Endodermal cell (in vitro differentiated cells): ENCODE data around the gene PELI2. TPM values are rescaled to one million over a fixed set of nuclear protein-coding genes. Genes with fewer than 3 reads are reported as not detected.

Experiments used
- DNase-seq: peaks from one replicate; pipeline ENCODE4 v3.0.0-alpha.2; 2017
- H3K27ac ChIP-seq: 2 replicates; pipeline ENCODE4 v1.5.1; 2013; ENCODE audit warnings: mild to moderate bottlenecking, low read depth, low read length, moderate library complexity
- H3K27me3 ChIP-seq: 2 replicates; pipeline ENCODE4 v1.6.1; 2013; ENCODE audit warnings: mild to moderate bottlenecking, low read length, moderate library complexity; ENCODE audit not compliant: insufficient read depth, control insufficient read depth, poor library complexity, severe bottlenecking
- H3K36me3 ChIP-seq: 2 replicates; pipeline ENCODE4 v1.7.0; 2013; ENCODE audit warnings: mild to moderate bottlenecking, low read length, moderate library complexity; ENCODE audit not compliant: control insufficient read depth, insufficient read depth
- H3K4me1 ChIP-seq: one replicate; pipeline ENCODE4 v1.7.0; 2013; ENCODE audit warnings: low read length; ENCODE audit not compliant: control insufficient read depth, insufficient read depth
- H3K4me3 ChIP-seq: 2 replicates; pipeline ENCODE4 v1.5.1; 2013; ENCODE audit warnings: mild to moderate bottlenecking, low read length, moderate library complexity
- H3K9ac ChIP-seq: 2 replicates; pipeline ENCODE4 v1.6.1; 2013; ENCODE audit warnings: mild to moderate bottlenecking, low read length, moderate library complexity; ENCODE audit not compliant: poor library complexity, severe bottlenecking; ENCODE audit errors: extremely low read depth
- H3K9me3 ChIP-seq: 2 replicates; pipeline ENCODE4 v1.6.1; 2013; ENCODE audit warnings: mild to moderate bottlenecking, low read length, moderate library complexity; ENCODE audit not compliant: control insufficient read depth
- H3K27ac Mint-ChIP-seq: 2 replicates; pipeline ENCODE4 v1.8.0; 2020; ENCODE audit warnings: mixed read lengths
- H3K27me3 Mint-ChIP-seq: 2 replicates; pipeline ENCODE4 v1.8.0; 2021; ENCODE audit warnings: mild to moderate bottlenecking, mixed read lengths; ENCODE audit not compliant: insufficient read depth
- H3K36me3 Mint-ChIP-seq: 2 replicates; pipeline ENCODE4 v1.8.0; 2020; ENCODE audit warnings: low read depth, mixed read lengths
- H3K4me1 Mint-ChIP-seq: 2 replicates; pipeline ENCODE4 v1.8.0; 2020; ENCODE audit warnings: mixed read lengths
- H3K4me3 Mint-ChIP-seq: 2 replicates; pipeline ENCODE4 v1.8.0; 2020; ENCODE audit warnings: mild to moderate bottlenecking, moderate library complexity, mixed read lengths
- H3K9me3 Mint-ChIP-seq: 2 replicates; pipeline ENCODE4 v1.8.0; 2020; ENCODE audit warnings: mild to moderate bottlenecking, mixed read lengths
- WGBS, 2 experiments: methylation state at CpG; one replicate each; pipeline versions ENCODE4 v1.1.5 to v1.1.7; 2013; ENCODE audit warnings: missing lambda C conversion rate in 2 of 2, mixed read lengths in 1 of 2; ENCODE audit not compliant: insufficient coverage in 1 of 2, insufficient read length in 1 of 2; 5-methylcytosine and 5-hydroxymethylcytosine counted together
- total RNA-seq, 2 donors: library from RNA; stranded (reverse); fragmentation: NEBNext Ultra II Directional in 1 of 2; extraction: Animal tissue kit (Norgen Biotek cat#: 25700) in 1 of 2; gene quantifications; 2 replicates in 1 of 2; 3 replicates in 1 of 2; pipeline ENCODE4 v1.2.1, GENCODE V29; 2021
- TF ChIP-seq, protein P1 (sequence below): fragments of 200-600 bp; sonication (generic); conservative IDR thresholded peaks from 2 replicates; pipeline ENCODE4 v1.5.0; 2021; ENCODE audit warnings: antibody characterized with exemption, mild to moderate bottlenecking

The PELI2 gene
- total RNA-seq, 2 donors from 2014 or later = 5.9 to 8.1 TPM

DNA sequence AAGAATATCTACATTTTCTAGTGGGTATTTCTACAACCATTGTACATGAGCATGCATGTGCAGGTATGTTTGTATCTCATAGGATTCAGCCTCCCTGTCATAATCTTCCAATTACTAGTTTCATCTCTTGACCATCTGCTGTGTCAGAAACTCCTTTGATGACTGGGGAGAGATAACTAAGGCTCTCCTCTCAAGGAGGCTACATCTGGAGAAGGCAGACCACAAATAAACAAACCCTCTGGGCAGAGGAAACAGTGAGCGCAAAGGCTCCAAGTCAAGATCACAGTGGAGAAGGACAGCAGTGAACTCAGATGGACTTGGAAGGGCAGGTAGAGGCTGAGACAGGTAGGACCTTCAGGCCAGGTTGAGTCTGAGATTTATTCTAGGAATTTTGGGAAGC is 166.4 kb downstream of the PELI2 start:
- H3K27me3 ChIP-seq = no peaks in the 10 kb centered on the region
- TF ChIP-seq, protein P1, sequence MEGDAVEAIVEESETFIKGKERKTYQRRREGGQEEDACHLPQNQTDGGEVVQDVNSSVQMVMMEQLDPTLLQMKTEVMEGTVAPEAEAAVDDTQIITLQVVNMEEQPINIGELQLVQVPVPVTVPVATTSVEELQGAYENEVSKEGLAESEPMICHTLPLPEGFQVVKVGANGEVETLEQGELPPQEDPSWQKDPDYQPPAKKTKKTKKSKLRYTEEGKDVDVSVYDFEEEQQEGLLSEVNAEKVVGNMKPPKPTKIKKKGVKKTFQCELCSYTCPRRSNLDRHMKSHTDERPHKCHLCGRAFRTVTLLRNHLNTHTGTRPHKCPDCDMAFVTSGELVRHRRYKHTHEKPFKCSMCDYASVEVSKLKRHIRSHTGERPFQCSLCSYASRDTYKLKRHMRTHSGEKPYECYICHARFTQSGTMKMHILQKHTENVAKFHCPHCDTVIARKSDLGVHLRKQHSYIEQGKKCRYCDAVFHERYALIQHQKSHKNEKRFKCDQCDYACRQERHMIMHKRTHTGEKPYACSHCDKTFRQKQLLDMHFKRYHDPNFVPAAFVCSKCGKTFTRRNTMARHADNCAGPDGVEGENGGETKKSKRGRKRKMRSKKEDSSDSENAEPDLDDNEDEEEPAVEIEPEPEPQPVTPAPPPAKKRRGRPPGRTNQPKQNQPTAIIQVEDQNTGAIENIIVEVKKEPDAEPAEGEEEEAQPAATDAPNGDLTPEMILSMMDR = no peak
- H3K27me3 Mint-ChIP-seq = no peaks in the 10 kb centered on the region
- no peak overlapping the region for H3K27ac Mint-ChIP-seq
- H3K36me3 Mint-ChIP-seq = no peaks in the 10 kb centered on the region
- H3K4me1 ChIP-seq = no peaks in the 10 kb centered on the region
- H3K9ac ChIP-seq = no peak overlapping the region
- no peak overlapping the region for H3K4me3 ChIP-seq
- no peaks in the 10 kb centered on the region for H3K36me3 ChIP-seq
- WGBS, 2 experiments = 100% methylated on average over 1 of the region's 1 CpG
- no peaks in the 10 kb centered on the region for H3K9me3 ChIP-seq
- H3K9me3 Mint-ChIP-seq = no peaks in the 10 kb centered on the region
- H3K4me3 Mint-ChIP-seq = no peak overlapping the region
- DNase-seq = no peak
- no peaks in the 10 kb centered on the region for H3K4me1 Mint-ChIP-seq
- H3K27ac ChIP-seq = no peak overlapping the region

DNA sequence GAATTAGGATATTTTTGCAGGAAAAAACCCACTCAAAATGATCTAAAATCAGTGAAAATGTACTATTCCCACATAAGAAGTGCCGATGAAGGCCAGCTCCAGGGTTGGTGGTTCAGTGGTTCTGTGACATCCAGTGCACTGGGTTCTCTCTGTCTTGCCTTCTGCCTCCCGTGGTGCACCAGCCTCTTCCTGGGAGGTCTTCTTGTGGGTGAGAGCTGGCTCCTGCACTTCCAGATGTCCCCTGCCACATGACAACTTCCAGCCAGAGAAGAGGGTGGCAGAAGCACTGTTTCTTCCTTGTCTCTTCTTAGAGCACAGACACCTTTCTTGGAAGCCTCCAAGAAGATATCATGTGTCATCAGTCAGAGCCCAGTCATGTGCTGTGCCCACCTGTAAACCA is 170.9 kb downstream of the PELI2 start:
- Mint-ChIP-seq H3K9me3 (no peaks in the 10 kb centered on the region), H3K4me3 (no peak overlapping the region), H3K27me3 (no peaks in the 10 kb centered on the region), H3K4me1 (no peaks in the 10 kb centered on the region), H3K27ac (no peak overlapping the region), H3K36me3 (no peaks in the 10 kb centered on the region)
- Histone ChIP-seq H3K9me3 (no peaks in the 10 kb centered on the region), H3K9ac (no peak overlapping the region), H3K4me3 (no peak overlapping the region), H3K36me3 (no peaks in the 10 kb centered on the region), H3K4me1 (no peaks in the 10 kb centered on the region), H3K27ac (no peak overlapping the region), H3K27me3 (no peaks in the 10 kb centered on the region)
- TF ChIP-seq, protein P1 = no peak
- WGBS, 2 experiments = 91 to 100% methylated on average over 2 of the region's 2 CpGs
- no peak for DNase-seq

DNA sequence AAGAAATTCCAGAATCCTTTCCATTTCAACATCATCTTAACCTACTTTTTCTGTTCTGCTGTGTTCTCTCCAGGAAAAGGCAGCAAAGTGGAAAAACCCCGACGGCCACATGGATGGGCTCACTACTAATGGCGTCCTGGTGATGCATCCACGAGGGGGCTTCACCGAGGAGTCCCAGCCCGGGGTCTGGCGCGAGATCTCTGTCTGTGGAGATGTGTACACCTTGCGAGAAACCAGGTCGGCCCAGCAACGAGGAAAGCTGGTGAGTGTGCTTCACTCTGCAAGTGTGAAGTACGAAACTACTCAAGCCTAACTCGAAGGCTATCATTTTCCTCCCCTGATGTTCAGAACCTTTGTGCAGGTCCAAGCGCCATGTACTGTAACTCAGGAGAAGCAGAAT is 172.0 kb downstream of the PELI2 start:
- no peaks in the 10 kb centered on the region for H3K36me3 ChIP-seq
- no peaks in the 10 kb centered on the region for H3K9me3 Mint-ChIP-seq
- H3K4me3 ChIP-seq = no peak overlapping the region
- no peak overlapping the region for H3K27ac ChIP-seq
- no peak overlapping the region for H3K27ac Mint-ChIP-seq
- no peaks in the 10 kb centered on the region for H3K27me3 ChIP-seq
- no peak overlapping the region for H3K9ac ChIP-seq
- H3K27me3 Mint-ChIP-seq = no peaks in the 10 kb centered on the region
- no peaks in the 10 kb centered on the region for H3K4me1 ChIP-seq
- no peak for DNase-seq
- no peaks in the 10 kb centered on the region for H3K36me3 Mint-ChIP-seq
- H3K9me3 ChIP-seq = no peaks in the 10 kb centered on the region
- no peak overlapping the region for H3K4me3 Mint-ChIP-seq
- TF ChIP-seq, protein P1 = no peak
- WGBS, 2 experiments = 95 to 96% methylated on average over 13 to 14 of the region's 14 CpGs
- no peaks in the 10 kb centered on the region for H3K4me1 Mint-ChIP-seq
